Spleen (tissue), 11 donors: ENCODE results near the gene SH2D4B. TPM values are rescaled to one million over a fixed set of nuclear protein-coding genes. Genes with fewer than 3 reads are reported as not detected.

Source experiments
- DNase-seq: peaks from one replicate; pipeline ENCODE4 v3.0.0-alpha.2; 2020
- H3K27ac ChIP-seq, 8 donors: fragments of 200-600 bp; sonication (generic) in 7 of 8; 1 replicate in 4 of 8; 2 replicates in 4 of 8; pipeline versions ENCODE4 v1.5.0 to v1.8.0; 2016 to 2021; ENCODE audit warnings: inconsistent platforms in 4 of 8, mild to moderate bottlenecking in 4 of 8, moderate library complexity in 1 of 8
- H3K27me3 ChIP-seq, 7 donors: fragments of 200-600 bp; sonication (generic) in 6 of 7; replicated peaks in 1 of 7; 1 replicate in 4 of 7; 2 replicates in 3 of 7; pipeline versions ENCODE4 v1.5.0 to v1.8.0; 2016 to 2021; ENCODE audit warnings: inconsistent platforms in 3 of 7, mild to moderate bottlenecking in 1 of 7
- H3K36me3 ChIP-seq, 6 donors: fragments of 200-600 bp; sonication (generic) in 5 of 6; 1 replicate in 4 of 6; 2 replicates in 2 of 6; pipeline versions ENCODE4 v1.5.0 to v1.8.0; 2016 to 2021; ENCODE audit warnings: inconsistent platforms in 2 of 6
- H3K4me1 ChIP-seq, 6 donors: fragments of 200-600 bp; sonication (generic) in 5 of 6; 1 replicate in 3 of 6; 2 replicates in 3 of 6; pipeline versions ENCODE4 v1.5.0 to v1.8.0; 2016 to 2021; ENCODE audit warnings: inconsistent platforms in 3 of 6
- H3K4me3 ChIP-seq, 8 donors: fragments of 200-600 bp; sonication (generic) in 7 of 8; 1 replicate in 4 of 8; 2 replicates in 4 of 8; pipeline versions ENCODE4 v1.5.0 to v1.8.0; 2016 to 2021; ENCODE audit warnings: inconsistent platforms in 4 of 8, mild to moderate bottlenecking in 4 of 8, moderate library complexity in 2 of 8
- H3K9me3 ChIP-seq, 8 donors: fragments of 200-600 bp; sonication (generic) in 7 of 8; 1 replicate in 4 of 8; 2 replicates in 4 of 8; pipeline versions ENCODE4 v1.5.0 to v1.8.0; 2016 to 2021; ENCODE audit warnings: inconsistent platforms in 4 of 8
- CTCF ChIP-seq, 11 experiments: fragments of 200-600 bp in 7 of 11; fragments of 450-650 bp in 4 of 11; sonication (generic) in 4 of 11; IDR thresholded peaks in 8 of 11; conservative IDR thresholded peaks in 3 of 11; 1 replicate in 7 of 11; 2 replicates in 4 of 11; pipeline versions ENCODE4 v1.4.0 to v1.8.0; 2016 to 2021; ENCODE audit warnings: antibody characterized with exemption in 11 of 11, inconsistent platforms in 4 of 11, mild to moderate bottlenecking in 1 of 11
- POLR2A ChIP-seq, 3 donors: fragments of 450-650 bp; IDR thresholded peaks; one replicate each; pipeline ENCODE4 v1.5.1; 2017; ENCODE audit warnings: antibody characterized with exemption in 3 of 3, mild to moderate bottlenecking in 1 of 3
- POLR2AphosphoS5 ChIP-seq, 3 donors: sonication (generic); formaldehyde crosslinking; IDR thresholded peaks; one replicate each; pipeline ENCODE4 v1.5.1; 2017; ENCODE audit warnings: antibody characterized with exemption in 3 of 3
- WGBS, 5 donors: extraction: QIAGEN DNeasy Blood & Tissue Kit in 3 of 5; methylation state at CpG; one replicate each; pipeline versions ENCODE4 v1.1.5 to v1.1.7; 2013 to 2018; 5-methylcytosine and 5-hydroxymethylcytosine counted together
- intact Hi-C: fragments of 100-400 bp; cut with DNase I; formaldehyde crosslinking; loops from one replicate; pipeline ENCODE4 v1.15.0; 2023; ENCODE audit warnings: low total_unique reads
- polyA plus RNA-seq, 3 donors: library from polyadenylated mRNA; stranded (reverse); fragments of 200-250 nt; gene quantifications; one replicate each; pipeline ENCODE4 v1.2.1, GENCODE V29; 2013
- total RNA-seq, 7 donors: library from RNA; depleted of rRNA in 3 of 7; stranded (reverse); fragments of >200 nt in 3 of 7; fragmentation: NEBNext Ultra II Directional in 4 of 7; extraction: Animal tissue kit (Norgen Biotek cat#: 25700) in 4 of 7; gene quantifications; one replicate each; pipeline versions ENCODE4 v1.1.0 to v1.2.1, GENCODE V29; 2016 to 2021
- donor health status: healthy with polysubstance abuse.
- donor health status: DM: no; HTN: no; CAD: no; lungs with moderate emphysema.
- donor health status: DM: no; HTN: no; CAD: no.
- donor health status: Bipolar disorder and iron deficiency.
- donor health status: healthy.
- donor health status: DM: no; HTN: no; CAD: no.
- donor health status: DM: yes; HTN: yes; CAD: no.

Gene SH2D4B
- total and polyA plus RNA-seq, 10 donors, result 0.08 to 0.46 (median 0.12) TPM; not detected in 2

GRCh38 chr10:80690434-80690833 lies 152.7 kb downstream of the SH2D4B start:
- TF ChIP-seq POLR2AphosphoS5 (IDR thresholded peaks at IDR 0.05), result no peak
- TF ChIP-seq POLR2A (IDR thresholded peaks at IDR 0.05), result no peak
- TF ChIP-seq CTCF (IDR thresholded peaks at IDR 0.05 in 8 of 11, conservative IDR thresholded peaks at IDR 0.05 in 3 of 11), result no peak
- no peaks in the 10 kb centered on the region for H3K4me1 ChIP-seq
- H3K4me3 ChIP-seq, result no peak overlapping the region
- intact Hi-C loops, result no loop called here
- H3K36me3 ChIP-seq, result no peaks in the 10 kb centered on the region
- H3K27me3 ChIP-seq, result peaks cover 0 to 13% (median 0%) of the 10 kb centered on the region in 7 donors
- H3K9me3 ChIP-seq, result no peaks in the 10 kb centered on the region
- no peak overlapping the region for H3K27ac ChIP-seq
- no peak for DNase-seq

- intact Hi-C loops, result no loop called here
- no peak overlapping the region for H3K4me3 ChIP-seq
- peaks cover 0 to 13% (median 0%) of the 10 kb centered on the region in 7 donors for H3K27me3 ChIP-seq
- no peak for DNase-seq
- no peaks in the 10 kb centered on the region for H3K4me1 ChIP-seq
- TF ChIP-seq POLR2A (IDR thresholded peaks at IDR 0.05) (no peak), POLR2AphosphoS5 (IDR thresholded peaks at IDR 0.05) (no peak), CTCF (IDR thresholded peaks at IDR 0.05 in 8 of 11, conservative IDR thresholded peaks at IDR 0.05 in 3 of 11) (no peak)
- H3K36me3 ChIP-seq, result no peaks in the 10 kb centered on the region
- H3K27ac ChIP-seq, result no peak overlapping the region
- no peaks in the 10 kb centered on the region for H3K9me3 ChIP-seq
Measured at GRCh38 chr10:80691441-80691840, 153.7 kb downstream of the SH2D4B start.

- peaks cover 0 to 13% (median 0%) of the 10 kb centered on the region in 7 donors for H3K27me3 ChIP-seq
- no peaks in the 10 kb centered on the region for H3K9me3 ChIP-seq
- H3K4me3 ChIP-seq, result no peak overlapping the region
- intact Hi-C loops, result no loop called here
- TF ChIP-seq POLR2A (IDR thresholded peaks at IDR 0.05) (no peak), POLR2AphosphoS5 (IDR thresholded peaks at IDR 0.05) (no peak), CTCF (IDR thresholded peaks at IDR 0.05 in 8 of 11, conservative IDR thresholded peaks at IDR 0.05 in 3 of 11) (no peak)
- no peaks in the 10 kb centered on the region for H3K36me3 ChIP-seq
- DNase-seq, result no peak
- H3K4me1 ChIP-seq, result no peaks in the 10 kb centered on the region
- H3K27ac ChIP-seq, result no peak overlapping the region
- WGBS, 5 donors, result 65 to 89% (median 70%) methylated on average over 3 of the region's 3 CpGs
Measured at GRCh38 chr10:80693565-80693964, 155.9 kb downstream of the SH2D4B start.

- no peak overlapping the region for H3K27ac ChIP-seq
- no peaks in the 10 kb centered on the region for H3K36me3 ChIP-seq
- intact Hi-C loops, result no loop called here
- no peaks in the 10 kb centered on the region for H3K9me3 ChIP-seq
- no peak overlapping the region for H3K4me3 ChIP-seq
- H3K27me3 ChIP-seq, result peaks cover 0 to 20% (median 0%) of the 10 kb centered on the region in 7 donors
- WGBS, 5 donors, result 70 to 84% (median 77%) methylated on average over 4 to 5 of the region's 5 CpGs
- peaks cover 0 to 6% (median under 1%) of the 10 kb centered on the region in 6 donors for H3K4me1 ChIP-seq
- no peak for DNase-seq
- TF ChIP-seq POLR2AphosphoS5 (IDR thresholded peaks at IDR 0.05) (no peak), POLR2A (IDR thresholded peaks at IDR 0.05) (no peak), CTCF (IDR thresholded peaks at IDR 0.05 in 8 of 11, conservative IDR thresholded peaks at IDR 0.05 in 3 of 11) (no peak)
Measured at GRCh38 chr10:80694930-80695329, 157.2 kb downstream of the SH2D4B start.

Other genes starting within 250 kb of the SH2D4B start
- under 1 TPM in 1 of 7 donors, not detected in 6; 0.76 TPM for gene MAT1A, start 248.2 kb upstream of the SH2D4B start, total RNA-seq
- under 1 TPM in 1 of 3 donors, not detected in 2; 0.05 TPM for gene MAT1A, start 248.2 kb upstream of the SH2D4B start, polyA plus RNA-seq
- not detected for gene DYDC1, start 181.1 kb upstream of the SH2D4B start, total RNA-seq
- not detected for gene DYDC1, start 181.1 kb upstream of the SH2D4B start, polyA plus RNA-seq
- not detected for gene DYDC2, start 181.1 kb upstream of the SH2D4B start, total RNA-seq
- gene DYDC2, start 181.1 kb upstream of the SH2D4B start, polyA plus RNA-seq, result not detected
- gene PRXL2A, start 129.4 kb upstream of the SH2D4B start, total RNA-seq, result 10 to 100 TPM; 12.7 to 20.7 (median 16.9) TPM
- gene PRXL2A, start 129.4 kb upstream of the SH2D4B start, polyA plus RNA-seq, result 10 to 100 TPM; 12.4 to 19.0 (median 14.3) TPM
- gene TSPAN14, start 83.6 kb upstream of the SH2D4B start, total RNA-seq, result 100 to 1,000 TPM in 6 of 7 donors, 10 to 100 TPM in 1; 81.3 to 172 (median 129) TPM
- gene TSPAN14, start 83.6 kb upstream of the SH2D4B start, polyA plus RNA-seq, result 10 to 100 TPM; 13.3 to 32.5 (median 24.6) TPM